Right lobe of liver (tissue), 4 donors: Measurements from ENCODE around the gene RAB4B.

Source experiments
- POLR2A ChIP-seq: fragments of 450-650 bp; IDR thresholded peaks from one replicate; pipeline ENCODE4 v1.6.1; 2017; ENCODE audit warnings: antibody characterized with exemption, mild to moderate bottlenecking
- TF ChIP-seq, protein P1 (sequence below), 4 donors: fragments of 200-600 bp in 3 of 4; fragments of 450-650 bp in 1 of 4; IDR thresholded peaks; one replicate each; pipeline versions ENCODE4 v1.5.1 to v1.8.0; 2016 to 2022; ENCODE audit warnings: antibody characterized with exemption in 4 of 4, mild to moderate bottlenecking in 2 of 4
- donor health status: DM: no; HTN: no; CAD: no.
- donor health status: DM: no; HTN: no; CAD: no.
- donor health status: DM: no; HTN: yes; CAD: no.

DNA sequence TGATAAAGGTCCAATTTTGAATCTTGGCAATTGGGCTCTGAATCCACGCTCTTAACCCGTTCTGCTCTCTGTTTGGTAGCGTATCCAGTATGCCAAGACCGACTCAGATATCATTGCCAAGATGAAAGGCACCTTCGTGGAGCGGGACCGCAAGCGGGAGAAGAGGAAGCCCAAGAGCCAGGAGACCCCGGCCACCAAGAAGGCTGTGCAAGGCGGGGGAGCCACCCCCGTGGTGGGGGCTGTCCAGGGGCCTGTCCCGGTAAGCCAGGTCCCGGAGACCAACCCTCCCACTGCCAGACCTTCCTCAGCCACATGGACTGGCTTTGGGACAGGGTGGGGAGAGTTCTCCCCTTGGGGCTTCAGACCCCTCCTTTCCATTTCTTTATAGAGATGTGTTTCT lies 18.7 kb upstream of the RAB4B start:
- TF ChIP-seq, protein P1, sequence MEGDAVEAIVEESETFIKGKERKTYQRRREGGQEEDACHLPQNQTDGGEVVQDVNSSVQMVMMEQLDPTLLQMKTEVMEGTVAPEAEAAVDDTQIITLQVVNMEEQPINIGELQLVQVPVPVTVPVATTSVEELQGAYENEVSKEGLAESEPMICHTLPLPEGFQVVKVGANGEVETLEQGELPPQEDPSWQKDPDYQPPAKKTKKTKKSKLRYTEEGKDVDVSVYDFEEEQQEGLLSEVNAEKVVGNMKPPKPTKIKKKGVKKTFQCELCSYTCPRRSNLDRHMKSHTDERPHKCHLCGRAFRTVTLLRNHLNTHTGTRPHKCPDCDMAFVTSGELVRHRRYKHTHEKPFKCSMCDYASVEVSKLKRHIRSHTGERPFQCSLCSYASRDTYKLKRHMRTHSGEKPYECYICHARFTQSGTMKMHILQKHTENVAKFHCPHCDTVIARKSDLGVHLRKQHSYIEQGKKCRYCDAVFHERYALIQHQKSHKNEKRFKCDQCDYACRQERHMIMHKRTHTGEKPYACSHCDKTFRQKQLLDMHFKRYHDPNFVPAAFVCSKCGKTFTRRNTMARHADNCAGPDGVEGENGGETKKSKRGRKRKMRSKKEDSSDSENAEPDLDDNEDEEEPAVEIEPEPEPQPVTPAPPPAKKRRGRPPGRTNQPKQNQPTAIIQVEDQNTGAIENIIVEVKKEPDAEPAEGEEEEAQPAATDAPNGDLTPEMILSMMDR (IDR thresholded peaks at IDR 0.05), result no peak
- TF ChIP-seq POLR2A, result no peak
